ENCODE results near the gene SARDH. TPM values are rescaled to one million over a fixed set of nuclear protein-coding genes. Genes with fewer than 3 reads are reported as not detected.

SARDH gene
- polyA plus RNA-seq, 1 donor (not counting 4 experiments of a cell fraction or from before 2014, with no cell fraction given), result 0.03 TPM

GRCh38 chr9:133693116-133693515 is 45.0 kb downstream of the SARDH start:
- TF ChIP-seq EZH2 (IDR thresholded peaks at IDR 0.05; ENCODE audit: low read length) (no peak), CTCF (optimal IDR thresholded peaks at IDR 0.05 in 1 of 3, IDR thresholded peaks at IDR 0.05 in 1 of 3, conservative IDR thresholded peaks at IDR 0.05 in 1 of 3; ENCODE audit: extremely low read depth in 1 of 3, insufficient read depth in 2 of 3, low read length in 3 of 3) (no peak)
- Histone ChIP-seq H3K36me3 (ENCODE audit: control insufficient read depth in 2 of 2, extremely low read depth in 1 of 2, insufficient read depth in 2 of 2, low read length in 2 of 2) (no peaks in the 10 kb centered on the region), H3K4me2 (ENCODE audit: control insufficient read depth, extremely low read depth, insufficient read depth, low read depth, low read length) (no peak overlapping the region), H3K27ac (ENCODE audit: control insufficient read depth, insufficient read depth, low read length) (no peak overlapping the region), H2AFZ (ENCODE audit: control insufficient read depth, low read length) (no peak overlapping the region), H3K9me1 (ENCODE audit: control insufficient read depth, extremely low read depth, insufficient read depth, low read length) (no peaks in the 10 kb centered on the region), H3K4me3 (ENCODE audit: control insufficient read depth in 2 of 3, extremely low read depth in 1 of 3, insufficient read depth in 2 of 3, low read depth in 1 of 3, low read length in 3 of 3) (no peak overlapping the region), H3K27me3 (ENCODE audit: control insufficient read depth, extremely low read depth, insufficient read depth, low read length) (peaks cover 6% of the 10 kb centered on the region), H3K79me2 (ENCODE audit: control insufficient read depth, insufficient read depth, low read length) (no peaks in the 10 kb centered on the region), H3K4me1 (ENCODE audit: control insufficient read depth, extremely low read depth, insufficient read depth, low read length) (no peaks in the 10 kb centered on the region), H3K9ac (ENCODE audit: control insufficient read depth, extremely low read depth, insufficient read depth, low read length) (no peak overlapping the region), H3K9me3 (ENCODE audit: control insufficient read depth, low read depth, low read length) (no peaks in the 10 kb centered on the region), H4K20me1 (ENCODE audit: control insufficient read depth, extremely low read depth, insufficient read depth, low read length) (no peaks in the 10 kb centered on the region)
- dilution Hi-C loops (cut with MboI; ENCODE audit: extremely low pct_ligation_motif_present, low sequenced_read_pairs), result no loop called here
- no peak for FAIRE-seq
- no peak for DNase-seq (ENCODE audit: low read depth, low spot score)

- TF ChIP-seq CTCF (optimal IDR thresholded peaks at IDR 0.05 in 1 of 3, IDR thresholded peaks at IDR 0.05 in 1 of 3, conservative IDR thresholded peaks at IDR 0.05 in 1 of 3; ENCODE audit: extremely low read depth in 1 of 3, insufficient read depth in 2 of 3, low read length in 3 of 3) (no peak), EZH2 (IDR thresholded peaks at IDR 0.05; ENCODE audit: low read length) (no peak)
- no peaks in the 10 kb centered on the region for H3K79me2 ChIP-seq (ENCODE audit: control insufficient read depth, insufficient read depth, low read length)
- no peak overlapping the region for H3K9ac ChIP-seq (ENCODE audit: control insufficient read depth, extremely low read depth, insufficient read depth, low read length)
- no peaks in the 10 kb centered on the region for H3K36me3 ChIP-seq (ENCODE audit: control insufficient read depth in 2 of 2, extremely low read depth in 1 of 2, insufficient read depth in 2 of 2, low read length in 2 of 2)
- H3K4me1 ChIP-seq (ENCODE audit: control insufficient read depth, extremely low read depth, insufficient read depth, low read length), result no peaks in the 10 kb centered on the region
- H3K27ac ChIP-seq (ENCODE audit: control insufficient read depth, insufficient read depth, low read length), result no peak overlapping the region
- no peak for FAIRE-seq
- H3K27me3 ChIP-seq (ENCODE audit: control insufficient read depth, extremely low read depth, insufficient read depth, low read length), result peaks cover 6% of the 10 kb centered on the region
- no peak overlapping the region for H3K4me3 ChIP-seq (ENCODE audit: control insufficient read depth in 2 of 3, extremely low read depth in 1 of 3, insufficient read depth in 2 of 3, low read depth in 1 of 3, low read length in 3 of 3)
- dilution Hi-C loops (cut with MboI; ENCODE audit: extremely low pct_ligation_motif_present, low sequenced_read_pairs), result no loop called here
- H4K20me1 ChIP-seq (ENCODE audit: control insufficient read depth, extremely low read depth, insufficient read depth, low read length), result no peaks in the 10 kb centered on the region
- H3K4me2 ChIP-seq (ENCODE audit: control insufficient read depth, extremely low read depth, insufficient read depth, low read depth, low read length), result no peak overlapping the region
- H3K9me3 ChIP-seq (ENCODE audit: control insufficient read depth, low read depth, low read length), result no peaks in the 10 kb centered on the region
- no peak overlapping the region for H2AFZ ChIP-seq (ENCODE audit: control insufficient read depth, low read length)
- H3K9me1 ChIP-seq (ENCODE audit: control insufficient read depth, extremely low read depth, insufficient read depth, low read length), result no peaks in the 10 kb centered on the region
- DNase-seq (ENCODE audit: low read depth, low spot score), result no peak
Measured at GRCh38 chr9:133692364-133692985, 45.7 kb downstream of the SARDH start.

Measured in keratinocyte (primary cell).